HG02798 (cell line): ENCODE data around the gene GFM1.
A peak's percentile ranks its signal among the peaks of the same experiment; 100 is the strongest.

Source experiments
- ATAC-seq: cut with Tn5 transposase; IDR thresholded peaks from one replicate; pipeline ENCODE4 v1.9.1; 2021; ENCODE audit warnings: mild to moderate bottlenecking; ENCODE audit not compliant: unreplicated experiment, poor library complexity

GFM1 gene

GRCh38 chr3:158722108-158722507, 77.8 kb downstream of the GFM1 start:
- no peak for ATAC-seq

- ATAC-seq: no peak
These were observed 79.7 kb downstream of the GFM1 start for GRCh38 chr3:158723991-158724390.

GRCh38 chr3:158725348-158726011, 81.2 kb downstream of the GFM1 start:
- ATAC-seq: no peak

GRCh38 chr3:158727206-158728060, 83.1 kb downstream of the GFM1 start:
- ATAC-seq: peak; percentile 63

GRCh38 chr3:158728061-158728377, 83.7 kb downstream of the GFM1 start:
- ATAC-seq: no peak

- ATAC-seq: no peak
These were observed 84.5 kb downstream of the GFM1 start for GRCh38 chr3:158728851-158729250.

GRCh38 chr3:158731486-158731885, 87.2 kb downstream of the GFM1 start:
- ATAC-seq: peak; percentile 0

GRCh38 chr3:158731938-158732855, 87.9 kb downstream of the GFM1 start, which contains the start of gene RARRES1:
Gene RARRES1 (minus strand): TSS chr3:158732457. CDS start chr3:158732415, 42 bp downstream.
- ATAC-seq: peak; percentile 78

GRCh38 chr3:158732856-158733200, 88.5 kb downstream of the GFM1 start:
- no peak for ATAC-seq

GRCh38 chr3:158733656-158734055, 89.3 kb downstream of the GFM1 start:
- ATAC-seq: no peak

- ATAC-seq: no peak
These were observed 91.1 kb downstream of the GFM1 start for GRCh38 chr3:158735296-158736033.

GRCh38 chr3:158737410-158737809, 93.1 kb downstream of the GFM1 start:
- ATAC-seq: no peak

- no peak for ATAC-seq
These were observed 93.8 kb downstream of the GFM1 start for GRCh38 chr3:158737976-158738615.

GRCh38 chr3:158738653-158739052, 94.3 kb downstream of the GFM1 start:
- no peak for ATAC-seq

- ATAC-seq: no peak
These were observed 94.8 kb downstream of the GFM1 start for GRCh38 chr3:158739078-158739477.

- ATAC-seq: no peak
These were observed 95.3 kb downstream of the GFM1 start for GRCh38 chr3:158739661-158740060.
